ENCODE measurements around the gene GPA33. TPM values are rescaled to one million over a fixed set of nuclear protein-coding genes. Genes with fewer than 3 reads are reported as not detected.

GPA33 gene
- total RNA-seq, 5 donors from 2014 or later (not counting 1 experiment from before 2014, with no cell fraction given), result 8.6 to 22.8 (median 17.7) TPM

GRCh38 chr1:167067904-167068303, 22.3 kb downstream of the GPA33 start:
- Mint-ChIP-seq H3K27me3 (no peaks in the 10 kb centered on the region), H3K9me3 (no peaks in the 10 kb centered on the region), H3K4me3 (no peak overlapping the region), H3K4me1 (peaks cover 0 to 2% (median 0%) of the 10 kb centered on the region in 3 donors), H3K27ac (no peak overlapping the region), H3K36me3 (peaks cover 3% of the 10 kb centered on the region)
- Histone ChIP-seq H3K4me1 (ENCODE audit: control insufficient read depth in 1 of 2, extremely low read depth in 1 of 2, insufficient read depth in 2 of 2, low read length in 2 of 2) (peaks cover 0 to 9% of the 10 kb centered on the region in 2 experiments), H3K36me3 (ENCODE audit: control insufficient read depth in 2 of 2, extremely low read depth in 1 of 2, insufficient read depth in 1 of 2, low read length in 1 of 2) (peaks cover 3 to 6% of the 10 kb centered on the region in 2 donors), H3K27me3 (replicated peaks in 1 of 2; ENCODE audit: control insufficient read depth in 2 of 2, extremely low read depth in 1 of 2, insufficient read depth in 2 of 2, low read length in 1 of 2) (peaks cover 0 to 3% of the 10 kb centered on the region in 2 experiments), H3K9me3 (no peaks in the 10 kb centered on the region), H3K27ac (ENCODE audit: low read length) (no peak overlapping the region), H3K4me3 (ENCODE audit: control insufficient read depth in 1 of 2, extremely low read depth in 1 of 2, low read length in 1 of 2) (no peak overlapping the region)
- CTCF ChIA-PET, result no interaction called here
- DNase-seq, result no peak
- no peak for ATAC-seq (replicated peaks in 1 of 4)
- POLR2A ChIA-PET, result no interaction called here
- WGBS (ENCODE audit: insufficient coverage), result no CpG with 5 or more reads among the region's 3 CpGs

GRCh38 chr1:167066333-167067122, 23.6 kb downstream of the GPA33 start:
- DNase-seq, result peak; percentile 43 to 86 (median 71)
- peaks cover 0 to 2% of the 10 kb centered on the region in 2 experiments for H3K27me3 ChIP-seq (replicated peaks in 1 of 2; ENCODE audit: control insufficient read depth in 2 of 2, extremely low read depth in 1 of 2, insufficient read depth in 2 of 2, low read length in 1 of 2)
- H3K9me3 ChIP-seq, result no peaks in the 10 kb centered on the region
- H3K27ac ChIP-seq (ENCODE audit: low read length), result no peak overlapping the region
- H3K4me1 ChIP-seq (ENCODE audit: control insufficient read depth in 1 of 2, extremely low read depth in 1 of 2, insufficient read depth in 2 of 2, low read length in 2 of 2), result peaks cover 0 to 9% of the 10 kb centered on the region in 2 experiments
- peak; percentile 89 to 96 (median 94) for ATAC-seq (replicated peaks in 1 of 4)
- WGBS (ENCODE audit: insufficient coverage), result 12% methylated on average over 25 of the region's 31 CpGs
- no peaks in the 10 kb centered on the region for H3K9me3 Mint-ChIP-seq
- no peaks in the 10 kb centered on the region for H3K27me3 Mint-ChIP-seq
- H3K4me1 Mint-ChIP-seq, result peaks cover 0 to 2% (median 0%) of the 10 kb centered on the region in 3 donors
- H3K27ac Mint-ChIP-seq, result no peak overlapping the region
- CTCF ChIA-PET, result interaction anchor here (0.5 to 1.5 kb wide), 16 partner anchors 13 to 487 kb away, joined by 3 to 12 read pairs (median 3); partner anchors contain the start of genes CREG1 (in 1 of the 2) and POU2F1 (in 1 of the 2)
- H3K4me3 Mint-ChIP-seq, result peak overlapping the region in 1 of 3 donors; percentile 22
- H3K36me3 ChIP-seq (ENCODE audit: control insufficient read depth in 2 of 2, extremely low read depth in 1 of 2, insufficient read depth in 1 of 2, low read length in 1 of 2), result peaks cover 3 to 11% of the 10 kb centered on the region in 2 donors
- no peak overlapping the region for H3K4me3 ChIP-seq (ENCODE audit: control insufficient read depth in 1 of 2, extremely low read depth in 1 of 2, low read length in 1 of 2)
- POLR2A ChIA-PET, result interaction anchor here in 1 of 2 donors (0.5 kb wide), 1 partner anchor 35 kb away, joined by 3 read pairs; no protein-coding TSS in a partner anchor
- peaks cover 3% of the 10 kb centered on the region for H3K36me3 Mint-ChIP-seq

GRCh38 chr1:167065471-167065870, 24.7 kb downstream of the GPA33 start:
- Mint-ChIP-seq H3K4me3 (no peak overlapping the region), H3K36me3 (peaks cover 6% of the 10 kb centered on the region), H3K27me3 (no peaks in the 10 kb centered on the region), H3K9me3 (no peaks in the 10 kb centered on the region), H3K4me1 (peaks cover 0 to 2% (median 0%) of the 10 kb centered on the region in 3 donors), H3K27ac (no peak overlapping the region)
- Histone ChIP-seq H3K27ac (ENCODE audit: low read length) (no peak overlapping the region), H3K36me3 (ENCODE audit: control insufficient read depth in 2 of 2, extremely low read depth in 1 of 2, insufficient read depth in 1 of 2, low read length in 1 of 2) (peaks cover 3 to 11% of the 10 kb centered on the region in 2 donors), H3K9me3 (no peaks in the 10 kb centered on the region), H3K4me1 (ENCODE audit: control insufficient read depth in 1 of 2, extremely low read depth in 1 of 2, insufficient read depth in 2 of 2, low read length in 2 of 2) (peaks cover 0 to 9% of the 10 kb centered on the region in 2 experiments), H3K27me3 (replicated peaks in 1 of 2; ENCODE audit: control insufficient read depth in 2 of 2, extremely low read depth in 1 of 2, insufficient read depth in 2 of 2, low read length in 1 of 2) (no peaks in the 10 kb centered on the region), H3K4me3 (ENCODE audit: control insufficient read depth in 1 of 2, extremely low read depth in 1 of 2, low read length in 1 of 2) (no peak overlapping the region)
- 90% methylated on average over 4 of the region's 8 CpGs for WGBS (ENCODE audit: insufficient coverage)
- ChIA-PET CTCF (interaction anchor here (0.6 to 9.5 kb wide), 7 partner anchors 58 to 488 kb away, joined by 3 to 325 read pairs (median 3); partner anchors contain the start of gene CREG1 (in 1 of the 2)), POLR2A (no interaction called here)
- ATAC-seq (replicated peaks in 1 of 4) (no peak), DNase-seq (no peak)

GRCh38 chr1:167064621-167065020, 25.6 kb downstream of the GPA33 start:
- DNase-seq (no peak), ATAC-seq (replicated peaks in 1 of 4) (no peak)
- no peaks in the 10 kb centered on the region for H3K9me3 Mint-ChIP-seq
- Histone ChIP-seq H3K4me3 (ENCODE audit: control insufficient read depth in 1 of 2, extremely low read depth in 1 of 2, low read length in 1 of 2) (no peak overlapping the region), H3K27ac (ENCODE audit: low read length) (no peak overlapping the region), H3K36me3 (ENCODE audit: control insufficient read depth in 2 of 2, extremely low read depth in 1 of 2, insufficient read depth in 1 of 2, low read length in 1 of 2) (peaks cover 3 to 11% of the 10 kb centered on the region in 2 donors), H3K9me3 (no peaks in the 10 kb centered on the region), H3K27me3 (replicated peaks in 1 of 2; ENCODE audit: control insufficient read depth in 2 of 2, extremely low read depth in 1 of 2, insufficient read depth in 2 of 2, low read length in 1 of 2) (no peaks in the 10 kb centered on the region), H3K4me1 (ENCODE audit: control insufficient read depth in 1 of 2, extremely low read depth in 1 of 2, insufficient read depth in 2 of 2, low read length in 2 of 2) (peaks cover 0 to 9% of the 10 kb centered on the region in 2 experiments)
- peaks cover 0 to 2% (median 1%) of the 10 kb centered on the region in 3 donors for H3K4me1 Mint-ChIP-seq
- H3K36me3 Mint-ChIP-seq, result peaks cover 6% of the 10 kb centered on the region
- H3K27ac Mint-ChIP-seq, result no peak overlapping the region
- WGBS (ENCODE audit: insufficient coverage), result 95% methylated on average over 3 of the region's 9 CpGs
- H3K4me3 Mint-ChIP-seq, result no peak overlapping the region
- ChIA-PET POLR2A (no interaction called here), CTCF (interaction anchor here (0.5 to 10.4 kb wide), 7 partner anchors 19 to 470 kb away, joined by 3 to 325 read pairs (median 3); no protein-coding TSS in a partner anchor)
- no peaks in the 10 kb centered on the region for H3K27me3 Mint-ChIP-seq

- H3K27me3 Mint-ChIP-seq, result no peaks in the 10 kb centered on the region
These were observed 29.1 kb downstream of the GPA33 start for GRCh38 chr1:167061073-167061464.

More at GRCh38 chr1:167061073-167061464, 29.1 kb downstream of the GPA33 start:
- Histone ChIP-seq H3K27ac (ENCODE audit: low read length) (no peak overlapping the region), H3K27me3 (replicated peaks in 1 of 2; ENCODE audit: control insufficient read depth in 2 of 2, extremely low read depth in 1 of 2, insufficient read depth in 2 of 2, low read length in 1 of 2) (no peaks in the 10 kb centered on the region), H3K4me3 (ENCODE audit: control insufficient read depth in 1 of 2, extremely low read depth in 1 of 2, low read length in 1 of 2) (no peak overlapping the region), H3K9me3 (no peaks in the 10 kb centered on the region), H3K36me3 (ENCODE audit: control insufficient read depth in 2 of 2, extremely low read depth in 1 of 2, insufficient read depth in 1 of 2, low read length in 1 of 2) (peaks cover 0 to 7% of the 10 kb centered on the region in 2 donors), H3K4me1 (ENCODE audit: control insufficient read depth in 1 of 2, extremely low read depth in 1 of 2, insufficient read depth in 2 of 2, low read length in 2 of 2) (peaks cover 0 to 6% of the 10 kb centered on the region in 2 experiments)
- Mint-ChIP-seq H3K36me3 (peaks cover 6% of the 10 kb centered on the region), H3K4me1 (peaks cover 6 to 8% (median 8%) of the 10 kb centered on the region in 3 donors), H3K27ac (no peak overlapping the region), H3K9me3 (no peaks in the 10 kb centered on the region), H3K4me3 (no peak overlapping the region)
- ATAC-seq (replicated peaks in 1 of 4) (no peak), DNase-seq (no peak)
- POLR2A ChIA-PET, result interaction anchor here (1.0 to 2.4 kb wide), 2 partner anchors 151 kb away, joined by 3 to 7 read pairs; no protein-coding TSS in a partner anchor
- CTCF ChIA-PET, result interaction anchor here (0.6 to 10.4 kb wide), 10 partner anchors 11 to 276 kb away, joined by 3 to 325 read pairs (median 5); partner anchors contain the start of gene POU2F1 (in 1 of the 2)
- 89% methylated on average over 3 of the region's 3 CpGs for WGBS (ENCODE audit: insufficient coverage)
